HCT116 (cell line): ENCODE data around the gene RBM14. TPM values are rescaled to one million over a fixed set of nuclear protein-coding genes. Genes with fewer than 3 reads are reported as not detected.
A peak's percentile ranks its signal among the peaks of the same experiment; 100 is the strongest.

Experiments used
- ATAC-seq: fragments of 200-7000 bp; cut with Tn5 transposase; 2 replicates; pipeline ENCODE4 v1.9.1; 2020; ENCODE audit warnings: mild to moderate bottlenecking, moderate library complexity
- BruUV-seq: library from RNA; stranded (reverse); fragments of 400-500 nt; replicated peaks from 2 replicates; lab custom pipeline; 2021; lab: Mats Ljungman, UMichigan
- CTCF ChIA-PET: fragments of 300-600 bp; sonication (Branson Sonifier 250); formaldehyde crosslinking; loops from one replicate; lab custom pipeline; 2021; ENCODE audit warnings: antibody characterized with exemption; lab: Charles Lee
- POLR2A ChIA-PET: fragments of 300-600, 350-600 bp; sonication (Branson Sonifier 250); formaldehyde crosslinking; loops from one replicate; lab custom pipeline; 2021; ENCODE audit warnings: antibody characterized with exemption; lab: Charles Lee
- RAD21 ChIA-PET, 2 experiments: fragments of 300-600 bp; sonication (Branson Sonifier 250); formaldehyde crosslinking; loops; one replicate each; lab custom pipeline; 2023; ENCODE audit warnings: low total read pairs in 2 of 2; ENCODE audit not compliant: uncharacterized antibody in 2 of 2, unreplicated experiment in 2 of 2, low non-redundant PET in 1 of 2; lab: Charles Lee
- DNase-seq: peaks from one replicate; pipeline ENCODE4 v3.0.0-alpha.2; 2010; ENCODE audit warnings: low read depth, low spot score
- H2AFZ ChIP-seq: fragments of 200-600 bp; shearing (Covaris generic), sonication (generic); 2 replicates; pipeline ENCODE4 v1.6.1; 2017; ENCODE audit warnings: low read depth, mixed run types, mixed read lengths, antibody characterized with exemption, low read length; ENCODE audit not compliant: poor library complexity, severe bottlenecking
- H3K27ac ChIP-seq: 2 replicates; pipeline ENCODE4 v1.5.1; 2012; ENCODE audit warnings: low read depth, low read length
- H3K27me3 ChIP-seq: fragments of 200-600 bp; sonication (generic); 2 replicates; pipeline ENCODE4 v1.6.1; 2016; ENCODE audit warnings: mixed run types, low read length, mixed read lengths; ENCODE audit not compliant: insufficient read depth
- H3K36me3 ChIP-seq, 2 experiments: fragments of 200-500 bp in 1 of 2; fragments of 200-600 bp in 1 of 2; sonication (Bioruptor generic) in 1 of 2; sonication (generic) in 1 of 2; 2 replicates each; pipeline versions ENCODE4 v1.5.1 to v1.6.1; 2014 to 2016; ENCODE audit warnings: low read length in 2 of 2, inconsistent platforms in 1 of 2, mixed read lengths in 1 of 2, mixed run types in 1 of 2; ENCODE audit not compliant: insufficient read depth in 2 of 2, control insufficient read depth in 1 of 2
- H3K4me1 ChIP-seq, 2 experiments: fragments of 200-600 bp in 1 of 2; sonication (generic) in 1 of 2; 2 replicates each; pipeline versions ENCODE4 v1.5.1 to v1.6.1; 2012 to 2017; ENCODE audit warnings: low read length in 2 of 2, inconsistent platforms in 1 of 2, mild to moderate bottlenecking in 1 of 2, mixed read lengths in 1 of 2, mixed run types in 1 of 2, moderate library complexity in 1 of 2; ENCODE audit not compliant: insufficient read depth in 2 of 2, control insufficient read depth in 1 of 2
- H3K4me2 ChIP-seq: fragments of 200-600 bp; sonication (generic); 2 replicates; pipeline ENCODE4 v1.6.1; 2017; ENCODE audit warnings: mixed run types, low read length, mixed read lengths
- H3K4me3 ChIP-seq, 2 experiments: fragments of 200-600 bp in 1 of 2; sonication (generic) in 1 of 2; replicated peaks in 1 of 2; 2 replicates each; pipeline ENCODE4 v1.5.1; 2011 to 2016; ENCODE audit warnings: low read length in 2 of 2, control low read depth in 1 of 2, low read depth in 1 of 2, mild to moderate bottlenecking in 1 of 2, mixed read lengths in 1 of 2, mixed run types in 1 of 2
- H3K79me2 ChIP-seq: fragments of 200-600 bp; sonication (generic); 2 replicates; pipeline ENCODE4 v1.6.1; 2017; ENCODE audit warnings: mild to moderate bottlenecking, mixed run types, low read length, moderate library complexity, mixed read lengths; ENCODE audit not compliant: insufficient read depth
- H3K9ac ChIP-seq: fragments of 200-600 bp; sonication (generic); 2 replicates; pipeline ENCODE4 v1.6.1; 2016; ENCODE audit warnings: low read length, mixed read lengths
- H3K9me2 ChIP-seq: fragments of 200-600 bp; sonication (generic), shearing (Covaris generic); 2 replicates; pipeline ENCODE4 v1.6.1; 2017; ENCODE audit warnings: mixed run types, mild to moderate bottlenecking, moderate library complexity; ENCODE audit not compliant: insufficient read depth
- H3K9me3 ChIP-seq, 2 experiments: fragments of 200-500 bp in 1 of 2; fragments of 200-600 bp in 1 of 2; sonication (Bioruptor generic) in 1 of 2; sonication (generic) in 1 of 2; 2 replicates each; pipeline ENCODE4 v1.6.1; 2014 to 2017; ENCODE audit warnings: low read length in 2 of 2, mixed read lengths in 2 of 2, inconsistent platforms in 1 of 2, low read depth in 1 of 2, mild to moderate bottlenecking in 1 of 2, mixed run types in 1 of 2, moderate library complexity in 1 of 2; ENCODE audit not compliant: control insufficient read depth in 1 of 2, insufficient read depth in 1 of 2
- H4K20me1 ChIP-seq: fragments of 200-600 bp; sonication (generic), shearing (Covaris generic); 2 replicates; pipeline ENCODE4 v1.6.1; 2017; ENCODE audit warnings: mixed run types, mild to moderate bottlenecking, moderate library complexity; ENCODE audit not compliant: insufficient read depth
- CBX3 ChIP-seq: IDR thresholded peaks from 2 replicates; pipeline ENCODE4 v1.6.1; 2012; ENCODE audit warnings: low read depth
- CEBPB ChIP-seq: IDR thresholded peaks from 2 replicates; pipeline ENCODE4 v1.6.1; 2012; ENCODE audit warnings: low read depth
- EGR1 ChIP-seq: IDR thresholded peaks from 2 replicates; pipeline ENCODE4 v1.6.1; 2012; ENCODE audit warnings: low read depth
- EZH2phosphoT487 ChIP-seq: fragments of 200-600 bp; IDR thresholded peaks from 2 replicates; pipeline ENCODE4 v1.6.1; 2018; ENCODE audit warnings: antibody characterized with exemption, borderline replicate concordance
- FOSL1 ChIP-seq: IDR thresholded peaks from 2 replicates; pipeline ENCODE4 v1.6.1; 2012; ENCODE audit warnings: low read depth
- POLR2A ChIP-seq: IDR thresholded peaks from 2 replicates; pipeline ENCODE4 v1.7.0; 2011; ENCODE audit warnings: borderline replicate concordance; ENCODE audit not compliant: insufficient read depth, insufficient read length; ENCODE audit errors: extremely low read depth
- POLR2AphosphoS5 ChIP-seq: IDR thresholded peaks from 2 replicates; pipeline ENCODE4 v1.6.1; 2011; ENCODE audit warnings: mild to moderate bottlenecking, low read depth, low read length, moderate library complexity
- RAD21 ChIP-seq: IDR thresholded peaks from 2 replicates; pipeline ENCODE4 v1.6.1; 2012; ENCODE audit warnings: low read depth, mild to moderate bottlenecking
- SP1 ChIP-seq: IDR thresholded peaks from 2 replicates; pipeline ENCODE4 v1.6.1; 2012; ENCODE audit warnings: low read depth
- SRF ChIP-seq: IDR thresholded peaks from 2 replicates; pipeline ENCODE4 v1.6.1; 2012; ENCODE audit warnings: low read depth
- YY1 ChIP-seq: IDR thresholded peaks from 2 replicates; pipeline ENCODE4 v1.6.1; 2011; ENCODE audit warnings: low read length, low read depth, moderate library complexity, mild to moderate bottlenecking; ENCODE audit not compliant: insufficient replicate concordance; ENCODE audit errors: extremely low read depth
- ZFX ChIP-seq: fragments of 450-650 bp; IDR thresholded peaks from 2 replicates; pipeline ENCODE4 v1.6.1; 2017
- intact Hi-C: fragments of 100-400 bp; cut with micrococcal nuclease; formaldehyde crosslinking; loops from 2 replicates; pipeline ENCODE4 v1.10.0; 2022
- total RNA-seq: library from RNA; stranded (reverse); gene quantifications from one replicate; pipeline ENCODE4 v1.2.1, GENCODE V29; 2021; ENCODE audit not compliant: unreplicated experiment
- TF ChIP-seq, protein P1 (sequence below): IDR thresholded peaks from 2 replicates; pipeline ENCODE4 v1.6.1; 2011; ENCODE audit warnings: mild to moderate bottlenecking, low read length, moderate library complexity; ENCODE audit not compliant: insufficient replicate concordance; ENCODE audit errors: extremely low read depth
- TF ChIP-seq, protein P2 (sequence below), 3 experiments: fragments of 200-600 bp in 1 of 3; sonication (generic) in 1 of 3; IDR thresholded peaks in 2 of 3; conservative IDR thresholded peaks in 1 of 3; 2 replicates each; pipeline ENCODE4 v1.5.1; 2012 to 2017; ENCODE audit warnings: low read depth in 2 of 3, low read length in 2 of 3, antibody characterized with exemption in 1 of 3, borderline replicate concordance in 1 of 3, control low read depth in 1 of 3, mild to moderate bottlenecking in 1 of 3, mixed read lengths in 1 of 3, mixed run types in 1 of 3, moderate library complexity in 1 of 3; ENCODE audit not compliant: insufficient read depth in 1 of 3
- TF ChIP-seq, protein P3 (sequence below): IDR thresholded peaks from 2 replicates; pipeline ENCODE4 v1.6.1; 2012; ENCODE audit warnings: low read depth
- TF ChIP-seq, protein P4 (sequence below): IDR thresholded peaks from 2 replicates; pipeline ENCODE4 v1.6.1; 2012
- TF ChIP-seq, protein P5 (sequence below): IDR thresholded peaks from 2 replicates; pipeline ENCODE4 v1.6.1; 2012

Gene RBM14
- total RNA-seq, 1 experiment from 2014 or later, result 95.3 TPM

DNA sequence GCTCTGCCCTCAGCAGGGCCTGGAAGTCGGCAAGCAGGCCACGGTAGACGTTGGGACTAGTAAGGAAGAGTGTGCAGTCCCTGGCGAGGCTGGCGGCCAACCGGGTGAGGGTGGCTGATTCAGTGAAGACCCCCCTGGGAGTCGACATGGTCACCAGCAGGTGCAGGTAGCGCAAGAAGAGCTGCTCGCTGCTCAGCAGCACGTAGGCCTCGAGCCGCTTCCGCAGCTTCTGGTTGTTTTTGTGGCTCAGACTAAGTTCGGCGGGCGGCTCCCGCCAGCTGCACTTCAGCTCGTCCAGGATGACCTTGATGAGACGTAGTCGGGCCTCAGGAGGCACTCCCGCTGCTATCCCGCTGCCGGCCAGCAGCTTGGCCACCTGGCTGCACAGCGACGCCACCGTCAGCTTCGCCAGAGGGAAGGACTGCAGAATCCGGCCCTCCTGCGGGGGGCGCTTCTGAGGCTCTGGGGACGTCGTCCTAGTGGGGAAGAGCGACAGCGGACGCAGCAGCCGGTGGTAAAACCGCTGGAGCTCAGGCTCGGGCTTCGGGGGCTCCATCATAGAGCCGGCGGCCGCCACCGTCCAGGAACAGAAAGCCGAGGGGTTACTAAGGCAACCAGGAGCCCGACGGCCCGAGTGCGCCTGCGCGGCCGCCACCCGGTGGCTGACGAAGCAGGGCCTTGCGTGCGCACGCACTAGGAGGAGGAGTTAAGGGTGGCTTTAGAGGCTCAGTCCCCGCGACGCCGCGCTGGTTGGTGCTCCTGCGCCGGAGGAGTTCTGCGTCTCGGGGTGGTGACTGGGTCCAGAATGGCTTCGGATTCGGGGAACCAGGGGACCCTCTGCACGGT lies 23.8 kb upstream of the RBM14 start, which contains the start of the genes CCDC87 and CCS:
CCDC87 (minus strand) TSS at position 607 of the 846 bp plus-strand sequence; CDS start at position 559, 48 bp downstream.
CCS (plus strand) TSS at position 729 of the 846 bp plus-strand sequence; CDS start at position 806, 77 bp downstream.
- RAD21 ChIA-PET, result interaction anchor here in 1 of 2 experiments (0.7 kb wide), 1 partner anchor 29 kb away, joined by 3 read pairs; no protein-coding TSS in a partner anchor
- peak within 1 kb of the TSS; percentile 61 for H2AFZ ChIP-seq
- H3K4me2 ChIP-seq, result peak within 1 kb of the TSS; percentile 99
- peaks cover 0 to 3% of the 10 kb centered on the region in 2 experiments; a peak in 1 of 4 replicates for H3K9me3 ChIP-seq
- DNase-seq (peak; percentile 91), ATAC-seq (peak; percentile 97)
- no peaks in the 10 kb centered on the region for H3K36me3 ChIP-seq
- H4K20me1 ChIP-seq, result no peaks in the 10 kb centered on the region
- no TSS peak for BruUV-seq
- CTCF ChIA-PET, result interaction anchor here (0.8 to 1.3 kb wide), 4 partner anchors 8 to 86 kb away, joined by 3 to 5 read pairs (median 4); partner anchors contain the start of gene RBM14
- H3K9me2 ChIP-seq, result no peaks in the 10 kb centered on the region
- peak within 1 kb of the TSS; percentile 69 to 98 for H3K4me3 ChIP-seq
- no peaks in the 10 kb centered on the region for H3K27me3 ChIP-seq
- peak within 1 kb of the TSS; percentile 51 for H3K27ac ChIP-seq
- intact Hi-C loops, result no loop called here
- peak within 1 kb of the TSS; percentile 92 for H3K9ac ChIP-seq
- peaks cover 4 to 20% of the 10 kb centered on the region in 2 experiments for H3K4me1 ChIP-seq
- peaks cover 12% of the 10 kb centered on the region; the same call in 1 of the 2 replicates for H3K79me2 ChIP-seq
- POLR2A ChIA-PET, result interaction anchor here (0.6 to 1.2 kb wide), 3 partner anchors 18 to 1718 kb away, joined by 3 to 4 read pairs (median 4); partner anchors contain the start of gene RBM4
- TF ChIP-seq ZFX (peak; percentile 31; the same call in 1 of the 2 replicates), CBX3 (peak; percentile 8; the same call in 1 of the 2 replicates), EZH2phosphoT487 (no peak), CEBPB (no peak), FOSL1 (no peak), YY1 (peak; percentile 44), POLR2AphosphoS5 (peak; percentile 99), SRF (no peak), RAD21 (peak; percentile 17; the same call in 1 of the 2 replicates), EGR1 (no peak), SP1 (no peak), POLR2A (peak; percentile 97)
- TF ChIP-seq, protein P1, sequence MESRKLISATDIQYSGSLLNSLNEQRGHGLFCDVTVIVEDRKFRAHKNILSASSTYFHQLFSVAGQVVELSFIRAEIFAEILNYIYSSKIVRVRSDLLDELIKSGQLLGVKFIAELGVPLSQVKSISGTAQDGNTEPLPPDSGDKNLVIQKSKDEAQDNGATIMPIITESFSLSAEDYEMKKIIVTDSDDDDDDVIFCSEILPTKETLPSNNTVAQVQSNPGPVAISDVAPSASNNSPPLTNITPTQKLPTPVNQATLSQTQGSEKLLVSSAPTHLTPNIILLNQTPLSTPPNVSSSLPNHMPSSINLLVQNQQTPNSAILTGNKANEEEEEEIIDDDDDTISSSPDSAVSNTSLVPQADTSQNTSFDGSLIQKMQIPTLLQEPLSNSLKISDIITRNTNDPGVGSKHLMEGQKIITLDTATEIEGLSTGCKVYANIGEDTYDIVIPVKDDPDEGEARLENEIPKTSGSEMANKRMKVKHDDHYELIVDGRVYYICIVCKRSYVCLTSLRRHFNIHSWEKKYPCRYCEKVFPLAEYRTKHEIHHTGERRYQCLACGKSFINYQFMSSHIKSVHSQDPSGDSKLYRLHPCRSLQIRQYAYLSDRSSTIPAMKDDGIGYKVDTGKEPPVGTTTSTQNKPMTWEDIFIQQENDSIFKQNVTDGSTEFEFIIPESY, result no peak
- TF ChIP-seq, protein P2, sequence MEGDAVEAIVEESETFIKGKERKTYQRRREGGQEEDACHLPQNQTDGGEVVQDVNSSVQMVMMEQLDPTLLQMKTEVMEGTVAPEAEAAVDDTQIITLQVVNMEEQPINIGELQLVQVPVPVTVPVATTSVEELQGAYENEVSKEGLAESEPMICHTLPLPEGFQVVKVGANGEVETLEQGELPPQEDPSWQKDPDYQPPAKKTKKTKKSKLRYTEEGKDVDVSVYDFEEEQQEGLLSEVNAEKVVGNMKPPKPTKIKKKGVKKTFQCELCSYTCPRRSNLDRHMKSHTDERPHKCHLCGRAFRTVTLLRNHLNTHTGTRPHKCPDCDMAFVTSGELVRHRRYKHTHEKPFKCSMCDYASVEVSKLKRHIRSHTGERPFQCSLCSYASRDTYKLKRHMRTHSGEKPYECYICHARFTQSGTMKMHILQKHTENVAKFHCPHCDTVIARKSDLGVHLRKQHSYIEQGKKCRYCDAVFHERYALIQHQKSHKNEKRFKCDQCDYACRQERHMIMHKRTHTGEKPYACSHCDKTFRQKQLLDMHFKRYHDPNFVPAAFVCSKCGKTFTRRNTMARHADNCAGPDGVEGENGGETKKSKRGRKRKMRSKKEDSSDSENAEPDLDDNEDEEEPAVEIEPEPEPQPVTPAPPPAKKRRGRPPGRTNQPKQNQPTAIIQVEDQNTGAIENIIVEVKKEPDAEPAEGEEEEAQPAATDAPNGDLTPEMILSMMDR (IDR thresholded peaks at IDR 0.05 in 2 of 3, conservative IDR thresholded peaks at IDR 0.05 in 1 of 3; ENCODE audit: borderline replicate concordance in 1 of 3, insufficient read depth in 1 of 3, low read depth in 2 of 3, low read length in 2 of 3), result peak; percentile 76 to 91 (median 80)
- TF ChIP-seq, protein P3, sequence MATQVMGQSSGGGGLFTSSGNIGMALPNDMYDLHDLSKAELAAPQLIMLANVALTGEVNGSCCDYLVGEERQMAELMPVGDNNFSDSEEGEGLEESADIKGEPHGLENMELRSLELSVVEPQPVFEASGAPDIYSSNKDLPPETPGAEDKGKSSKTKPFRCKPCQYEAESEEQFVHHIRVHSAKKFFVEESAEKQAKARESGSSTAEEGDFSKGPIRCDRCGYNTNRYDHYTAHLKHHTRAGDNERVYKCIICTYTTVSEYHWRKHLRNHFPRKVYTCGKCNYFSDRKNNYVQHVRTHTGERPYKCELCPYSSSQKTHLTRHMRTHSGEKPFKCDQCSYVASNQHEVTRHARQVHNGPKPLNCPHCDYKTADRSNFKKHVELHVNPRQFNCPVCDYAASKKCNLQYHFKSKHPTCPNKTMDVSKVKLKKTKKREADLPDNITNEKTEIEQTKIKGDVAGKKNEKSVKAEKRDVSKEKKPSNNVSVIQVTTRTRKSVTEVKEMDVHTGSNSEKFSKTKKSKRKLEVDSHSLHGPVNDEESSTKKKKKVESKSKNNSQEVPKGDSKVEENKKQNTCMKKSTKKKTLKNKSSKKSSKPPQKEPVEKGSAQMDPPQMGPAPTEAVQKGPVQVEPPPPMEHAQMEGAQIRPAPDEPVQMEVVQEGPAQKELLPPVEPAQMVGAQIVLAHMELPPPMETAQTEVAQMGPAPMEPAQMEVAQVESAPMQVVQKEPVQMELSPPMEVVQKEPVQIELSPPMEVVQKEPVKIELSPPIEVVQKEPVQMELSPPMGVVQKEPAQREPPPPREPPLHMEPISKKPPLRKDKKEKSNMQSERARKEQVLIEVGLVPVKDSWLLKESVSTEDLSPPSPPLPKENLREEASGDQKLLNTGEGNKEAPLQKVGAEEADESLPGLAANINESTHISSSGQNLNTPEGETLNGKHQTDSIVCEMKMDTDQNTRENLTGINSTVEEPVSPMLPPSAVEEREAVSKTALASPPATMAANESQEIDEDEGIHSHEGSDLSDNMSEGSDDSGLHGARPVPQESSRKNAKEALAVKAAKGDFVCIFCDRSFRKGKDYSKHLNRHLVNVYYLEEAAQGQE, result no peak
- TF ChIP-seq, protein P4, sequence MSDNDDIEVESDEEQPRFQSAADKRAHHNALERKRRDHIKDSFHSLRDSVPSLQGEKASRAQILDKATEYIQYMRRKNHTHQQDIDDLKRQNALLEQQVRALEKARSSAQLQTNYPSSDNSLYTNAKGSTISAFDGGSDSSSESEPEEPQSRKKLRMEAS, result peak; percentile 90
- TF ChIP-seq, protein P5, sequence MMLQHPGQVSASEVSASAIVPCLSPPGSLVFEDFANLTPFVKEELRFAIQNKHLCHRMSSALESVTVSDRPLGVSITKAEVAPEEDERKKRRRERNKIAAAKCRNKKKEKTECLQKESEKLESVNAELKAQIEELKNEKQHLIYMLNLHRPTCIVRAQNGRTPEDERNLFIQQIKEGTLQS, result no peak
